T-helper 1 cell (primary cell): Measurements from ENCODE around the gene CDCA4.
"Not testable (repeated sequence)": the region's sequence is repeated elsewhere in the genome, so short reads cannot be mapped to it uniquely, and the experiment has no call there.

ENCODE experiments used
- DNase-seq, 5 donors: peaks; one replicate each; pipeline ENCODE4 v3.0.0-alpha.2; 2012 to 2020

Gene CDCA4

DNA sequence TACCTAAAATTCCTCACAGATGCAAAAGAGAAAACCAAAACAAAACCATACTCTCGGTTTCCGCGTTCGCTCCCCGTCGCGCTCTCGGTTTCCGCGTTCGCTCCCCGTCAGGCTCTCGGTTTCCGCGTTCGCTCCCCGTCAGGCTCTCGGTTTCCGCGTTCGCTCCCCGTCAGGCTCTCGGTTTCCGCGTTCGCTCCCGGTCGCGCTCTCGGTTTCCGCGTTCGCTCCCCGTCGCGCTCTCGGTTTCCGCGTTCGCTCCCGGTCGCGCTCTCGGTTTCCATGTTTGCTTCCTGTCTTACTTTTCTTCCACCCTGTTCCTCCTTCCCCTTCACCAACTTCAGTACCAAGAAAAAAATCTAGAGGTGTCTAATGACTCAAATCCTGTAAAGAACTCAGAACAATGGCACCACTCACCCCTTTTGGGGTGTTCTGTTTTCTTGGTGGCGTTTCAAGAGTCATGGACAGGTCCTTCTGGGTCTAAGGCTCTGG lies 12.6 kb upstream of the CDCA4 start:
- peak in 2 of 5 donors; percentile 15 to 23 for DNase-seq

DNA sequence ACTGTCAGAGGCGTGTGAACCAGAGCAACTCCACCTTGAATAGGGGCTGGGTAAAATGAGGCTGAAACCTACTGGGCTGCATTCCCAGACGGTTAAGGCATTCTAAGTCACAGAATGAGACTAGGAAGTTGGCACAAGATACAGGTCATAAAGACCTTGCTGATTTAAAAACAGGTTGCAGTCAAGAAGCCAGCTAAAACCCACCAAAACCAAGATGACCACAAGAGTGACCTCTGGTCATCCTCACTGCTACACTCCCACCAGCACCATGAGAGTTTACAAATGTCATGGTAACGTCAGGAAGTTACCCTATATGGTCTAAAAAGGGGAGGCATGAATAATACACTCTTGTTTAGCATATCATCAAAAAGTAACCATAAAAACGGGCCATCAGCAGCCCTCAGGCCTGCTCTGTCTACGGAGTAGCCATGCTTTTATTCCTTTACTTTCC lies 11.6 kb upstream of the CDCA4 start:
- DNase-seq, result not testable (repeated sequence)

DNA sequence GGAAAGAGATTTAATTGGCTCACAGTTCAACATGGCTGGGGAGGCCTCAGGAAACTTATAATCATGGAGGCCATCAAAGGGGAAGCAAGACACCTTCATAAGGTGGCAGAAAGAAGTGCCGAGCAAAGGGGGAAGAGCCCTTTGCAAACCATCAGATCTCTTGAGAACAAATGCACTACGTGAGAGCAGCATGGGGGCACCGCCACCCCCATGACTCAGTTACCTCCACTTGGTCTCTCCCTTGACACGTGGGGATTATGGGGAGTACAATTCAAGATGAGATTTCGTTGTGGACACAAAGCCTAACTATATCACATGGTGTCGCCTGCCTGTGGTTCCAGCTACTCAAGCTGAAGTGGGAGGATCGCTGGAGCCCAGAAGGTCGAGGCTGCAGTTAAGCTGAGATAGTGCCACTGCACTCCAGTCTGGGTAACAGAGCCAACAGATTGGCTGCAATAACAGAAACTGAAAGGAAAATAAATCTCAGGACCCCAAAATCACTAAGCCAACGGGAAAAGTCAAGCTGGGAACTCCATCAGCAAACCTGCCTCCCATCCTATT lies 10.0 kb upstream of the CDCA4 start:
- no peak for DNase-seq

DNA sequence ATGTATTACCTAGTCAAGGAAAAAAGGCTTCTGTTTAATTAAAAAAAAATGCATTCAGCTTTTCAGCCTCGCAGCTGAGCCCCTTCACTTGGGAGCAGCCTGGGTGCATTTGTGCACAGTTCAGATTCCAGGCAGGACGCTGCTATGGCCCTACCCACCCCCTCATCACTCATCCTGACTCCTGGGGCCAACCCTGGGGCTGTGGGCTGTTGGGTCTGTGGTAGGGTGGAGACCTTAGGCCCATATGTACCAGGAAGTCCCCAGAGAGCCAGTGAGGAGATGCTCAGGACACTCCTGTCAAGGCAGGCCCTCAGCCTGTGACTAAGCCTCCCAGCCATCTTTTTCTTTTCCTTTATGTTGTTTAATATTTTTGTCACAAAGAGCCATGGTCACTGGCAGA lies 9.3 kb upstream of the CDCA4 start:
- DNase-seq, result no peak

DNA sequence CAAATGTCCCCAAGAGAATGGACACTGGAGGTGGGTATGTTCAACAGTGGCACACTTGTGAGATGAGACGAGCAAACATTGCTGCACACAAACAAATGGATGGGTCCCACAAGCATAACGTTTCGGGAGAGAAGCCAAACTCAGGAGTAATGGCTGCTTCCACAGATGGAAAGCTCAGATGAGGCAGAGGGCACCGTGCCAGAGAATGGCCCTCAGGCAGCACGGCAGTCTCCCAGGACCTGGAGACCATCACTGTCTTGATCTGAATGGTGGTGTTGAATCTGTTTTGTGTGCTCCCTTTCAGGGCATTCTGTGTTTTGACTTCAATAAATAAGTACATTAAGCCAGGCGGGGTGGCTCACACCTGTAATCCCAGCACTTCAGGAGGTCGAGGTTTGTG lies 8.5 kb upstream of the CDCA4 start:
- DNase-seq, result no peak

DNA sequence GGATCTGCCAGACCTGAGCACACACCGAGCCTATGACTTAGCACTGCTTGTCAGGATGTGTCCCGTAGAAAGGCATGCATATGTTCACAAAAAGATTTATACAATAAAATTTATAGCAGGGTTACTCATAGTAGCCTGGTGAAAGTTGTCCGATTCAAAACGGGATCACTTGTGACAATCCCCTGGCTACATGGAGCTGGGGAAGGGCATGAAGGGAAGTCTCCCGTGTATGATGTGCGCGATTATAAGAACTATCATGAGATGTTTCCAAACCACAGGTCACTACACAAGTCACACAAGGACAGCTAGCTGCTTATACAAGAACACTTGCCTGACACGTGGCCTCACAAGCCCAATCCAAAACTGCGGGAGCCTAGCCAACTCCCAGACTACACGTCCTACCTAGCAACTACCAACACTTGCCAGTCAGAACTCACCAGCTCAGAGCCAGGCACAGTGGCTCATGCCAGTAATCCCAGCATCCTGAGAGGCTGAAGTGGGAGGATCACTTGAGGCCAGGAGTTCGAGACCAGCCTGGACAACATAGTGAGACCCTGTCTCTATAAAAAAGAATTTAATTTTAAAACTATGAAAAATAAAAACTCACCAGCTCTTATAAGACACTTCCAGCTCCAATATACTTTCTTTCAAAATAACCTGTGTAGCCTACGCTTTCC lies 7.5 kb upstream of the CDCA4 start:
- no peak for DNase-seq

DNA sequence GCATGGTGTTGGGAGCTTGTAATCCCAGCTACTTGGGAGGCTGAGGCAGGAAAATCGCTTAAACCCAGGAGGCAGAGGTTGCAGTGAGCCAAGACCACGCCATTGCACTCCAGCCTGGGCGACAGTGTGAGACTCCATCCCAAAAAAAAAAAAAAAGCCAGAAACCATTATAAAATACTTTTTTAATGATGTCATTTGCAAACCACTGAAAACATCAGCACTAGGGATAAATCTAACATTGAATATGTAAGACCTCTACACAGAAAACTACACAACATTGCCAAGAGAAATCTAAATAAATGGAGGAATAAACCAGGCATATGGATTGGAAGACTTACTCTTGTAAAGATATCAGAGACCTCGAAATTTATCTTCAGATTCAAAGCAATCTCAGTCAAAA lies 6.8 kb upstream of the CDCA4 start:
- DNase-seq, result not testable (repeated sequence)

DNA sequence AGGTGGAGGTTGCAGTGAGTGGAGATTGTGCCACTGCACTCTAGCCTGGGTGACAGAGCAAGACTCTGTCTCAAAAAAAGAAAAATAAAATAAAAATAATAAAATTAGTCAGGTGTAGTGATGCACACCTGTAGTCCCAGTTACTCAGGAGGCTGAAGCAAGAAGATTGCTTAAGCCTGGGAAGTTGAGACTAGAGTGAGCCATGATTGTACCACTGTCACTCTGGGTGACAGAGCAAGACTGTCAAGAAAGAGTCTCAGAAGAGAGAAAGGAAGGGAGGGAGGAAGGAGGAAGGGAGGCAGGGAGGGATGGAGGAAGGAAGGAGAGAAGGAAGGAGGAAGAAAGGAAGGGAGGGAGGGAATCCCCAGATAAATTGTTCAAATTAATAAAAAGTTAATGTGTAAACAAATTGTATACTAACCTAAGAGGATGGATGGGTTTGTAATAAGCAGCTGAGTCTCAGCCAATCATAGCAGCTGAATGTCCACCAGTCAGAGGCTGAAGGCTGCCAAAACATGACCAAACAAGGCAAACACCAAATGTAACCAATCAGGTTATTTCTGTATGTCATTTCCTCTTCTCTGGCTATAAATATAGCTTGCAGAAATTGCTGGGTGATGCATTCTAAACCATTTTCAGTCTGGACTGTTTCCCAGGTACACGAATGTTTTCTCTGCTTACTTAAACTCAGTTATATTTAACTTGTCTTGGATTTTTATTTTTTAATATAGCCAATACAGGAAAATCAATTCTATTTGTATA lies 6.1 kb upstream of the CDCA4 start:
- peak in 1 of 5 donors; percentile 37 for DNase-seq

DNA sequence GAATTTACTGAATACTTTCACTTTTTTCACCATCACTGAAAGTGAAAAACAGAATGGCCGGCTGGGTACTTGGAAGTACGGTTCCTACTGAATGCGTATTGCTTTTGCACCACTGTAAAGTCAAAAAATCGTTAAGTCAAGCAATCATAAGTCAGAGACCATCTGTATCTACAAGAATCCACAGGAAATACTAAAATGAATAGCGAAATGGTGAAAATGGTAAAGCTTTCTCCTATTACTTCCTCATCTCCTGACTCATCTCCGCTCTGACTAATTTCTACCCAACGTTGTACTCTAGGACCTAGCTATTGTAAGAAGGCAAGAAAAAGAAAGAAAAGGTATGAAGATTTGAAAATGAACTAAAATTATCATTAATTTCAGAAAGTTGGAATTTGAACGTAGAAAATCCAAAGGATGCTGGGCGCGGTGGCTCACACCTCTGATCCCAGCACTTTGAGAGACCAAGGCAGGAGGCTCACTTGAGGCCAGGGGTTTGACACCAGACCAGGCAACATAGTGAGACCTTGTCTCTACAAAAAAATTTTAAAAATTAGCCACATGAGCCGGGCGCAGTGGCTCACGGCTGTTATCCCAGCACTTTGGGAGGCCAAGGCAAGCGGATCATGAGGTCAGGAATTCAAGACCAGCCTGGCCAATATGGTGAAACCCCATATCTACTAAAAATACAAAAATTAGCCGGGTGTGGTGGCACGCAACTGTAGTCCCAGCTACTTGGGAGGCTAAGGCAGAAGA lies 5.3 kb upstream of the CDCA4 start:
- DNase-seq, result peak in 1 of 5 donors; percentile 88

DNA sequence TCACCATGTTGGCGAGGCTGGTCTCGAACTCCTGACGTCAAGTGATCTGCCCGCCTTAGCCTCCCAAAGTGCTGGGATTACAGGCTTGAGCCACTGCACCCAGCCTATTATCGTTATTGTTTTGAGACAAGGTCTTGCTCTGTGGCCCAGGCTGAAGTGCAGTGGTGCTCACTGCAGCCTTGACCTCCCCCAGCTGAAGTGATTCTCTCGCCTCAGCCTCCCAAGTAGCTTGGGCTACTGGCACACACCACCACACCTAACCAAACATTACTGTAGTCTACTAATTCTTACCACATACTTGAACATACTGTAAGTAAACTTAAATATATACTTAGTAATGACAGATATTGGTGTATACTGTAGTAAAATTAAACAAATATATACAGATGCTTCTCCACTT lies 4.5 kb upstream of the CDCA4 start:
- DNase-seq, result no peak

DNA sequence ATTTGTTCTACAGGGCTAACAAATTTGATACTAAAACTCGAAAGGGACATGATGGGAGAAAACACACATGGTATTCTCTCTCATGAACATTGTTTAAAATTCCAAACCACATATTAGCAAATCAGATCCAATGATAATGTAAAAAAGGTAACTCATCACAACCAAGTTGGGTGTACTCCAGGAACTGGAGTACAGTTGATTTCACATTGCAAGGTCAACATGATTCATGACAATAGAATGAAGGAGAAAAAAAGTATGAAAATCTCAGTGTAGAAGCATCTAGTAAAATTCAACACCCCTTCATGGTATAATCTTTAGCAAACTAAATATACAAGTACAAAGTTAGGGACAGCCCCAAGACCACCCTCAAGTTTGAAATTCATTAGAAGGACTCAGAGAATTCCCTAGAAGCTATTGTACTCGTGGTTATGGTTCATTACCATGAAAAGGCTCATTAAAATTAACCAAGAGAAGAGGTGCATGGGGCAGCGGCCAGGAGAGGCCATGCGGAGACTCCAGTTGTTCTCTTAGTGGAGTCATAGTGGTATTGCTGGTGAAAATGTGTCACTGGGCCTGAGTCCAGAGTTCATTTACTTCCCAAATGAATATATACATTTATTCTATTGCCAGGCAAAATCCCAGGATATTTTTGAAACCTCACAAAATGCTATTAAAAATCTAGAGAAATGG lies 3.1 kb upstream of the CDCA4 start:
- no peak for DNase-seq

DNA sequence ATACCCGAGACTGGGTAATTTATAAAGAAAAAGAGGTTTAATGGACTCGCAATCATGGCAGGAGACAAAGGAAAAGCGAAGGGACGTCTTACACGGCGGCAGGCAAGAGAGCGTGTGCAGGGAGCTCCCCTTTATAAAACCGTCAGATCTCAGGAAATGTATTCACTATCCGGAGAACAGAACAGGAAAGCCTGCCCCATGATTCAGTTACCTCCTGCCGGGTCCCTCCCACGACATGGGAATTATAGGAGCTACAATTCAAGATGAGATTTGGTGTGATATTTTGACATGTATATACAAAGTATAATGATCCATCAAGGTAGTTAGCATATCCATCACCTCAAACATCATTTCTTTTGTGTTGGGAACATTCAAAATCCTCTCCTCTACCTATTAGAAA lies 2.3 kb upstream of the CDCA4 start:
- DNase-seq, result no peak

DNA sequence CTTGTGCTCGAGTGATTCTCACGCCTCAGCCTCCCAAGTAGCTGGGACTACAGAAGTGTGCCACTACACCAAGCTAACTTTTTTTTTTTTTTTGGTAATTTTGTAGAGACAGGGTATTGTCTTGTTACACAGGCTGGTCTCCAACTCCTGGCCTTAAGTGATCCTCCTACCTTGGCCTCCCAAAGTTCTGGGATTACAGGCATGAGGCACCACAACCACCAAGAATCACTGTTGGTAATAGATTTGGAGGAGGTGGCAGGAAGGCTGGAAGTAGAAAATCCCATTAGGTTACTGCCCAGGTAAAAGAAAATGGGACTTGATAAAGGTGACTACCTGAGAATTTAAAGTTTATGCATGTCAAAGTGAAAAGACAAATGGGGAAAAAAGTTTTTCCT lies 1.4 kb upstream of the CDCA4 start:
- DNase-seq, result no peak

DNA sequence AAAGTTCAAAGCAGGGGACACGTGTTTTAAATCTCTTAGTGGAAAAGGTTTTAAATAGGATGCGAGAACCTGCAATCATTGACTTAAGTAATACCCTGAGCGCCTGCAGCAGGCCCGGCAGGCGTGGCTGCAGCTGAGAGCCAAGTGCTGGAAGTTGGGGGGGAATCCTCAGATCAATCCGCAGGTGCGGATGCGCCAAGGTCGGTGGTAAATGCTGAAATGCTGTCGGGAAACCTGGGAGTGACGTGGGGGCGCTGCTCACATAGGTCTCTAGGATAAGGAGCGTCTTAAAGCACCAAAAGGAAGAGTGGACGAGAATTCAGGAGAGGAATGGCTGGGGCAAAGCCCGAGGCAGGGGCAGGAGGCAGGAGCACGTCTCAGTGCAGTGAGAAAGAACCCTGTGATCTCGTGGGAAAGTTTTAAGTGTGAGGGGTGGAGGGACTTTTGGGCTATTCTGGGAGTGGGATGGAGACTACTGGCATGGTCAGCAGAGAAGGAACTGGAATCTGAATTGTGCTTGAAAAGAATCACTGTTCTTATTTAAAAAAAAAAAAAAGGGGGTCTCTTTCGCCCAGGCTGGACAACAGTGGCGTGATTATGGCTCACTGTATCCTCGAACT lies 883 bp upstream of the CDCA4 start:
- peak in 1 of 5 donors; percentile 24 for DNase-seq

DNA sequence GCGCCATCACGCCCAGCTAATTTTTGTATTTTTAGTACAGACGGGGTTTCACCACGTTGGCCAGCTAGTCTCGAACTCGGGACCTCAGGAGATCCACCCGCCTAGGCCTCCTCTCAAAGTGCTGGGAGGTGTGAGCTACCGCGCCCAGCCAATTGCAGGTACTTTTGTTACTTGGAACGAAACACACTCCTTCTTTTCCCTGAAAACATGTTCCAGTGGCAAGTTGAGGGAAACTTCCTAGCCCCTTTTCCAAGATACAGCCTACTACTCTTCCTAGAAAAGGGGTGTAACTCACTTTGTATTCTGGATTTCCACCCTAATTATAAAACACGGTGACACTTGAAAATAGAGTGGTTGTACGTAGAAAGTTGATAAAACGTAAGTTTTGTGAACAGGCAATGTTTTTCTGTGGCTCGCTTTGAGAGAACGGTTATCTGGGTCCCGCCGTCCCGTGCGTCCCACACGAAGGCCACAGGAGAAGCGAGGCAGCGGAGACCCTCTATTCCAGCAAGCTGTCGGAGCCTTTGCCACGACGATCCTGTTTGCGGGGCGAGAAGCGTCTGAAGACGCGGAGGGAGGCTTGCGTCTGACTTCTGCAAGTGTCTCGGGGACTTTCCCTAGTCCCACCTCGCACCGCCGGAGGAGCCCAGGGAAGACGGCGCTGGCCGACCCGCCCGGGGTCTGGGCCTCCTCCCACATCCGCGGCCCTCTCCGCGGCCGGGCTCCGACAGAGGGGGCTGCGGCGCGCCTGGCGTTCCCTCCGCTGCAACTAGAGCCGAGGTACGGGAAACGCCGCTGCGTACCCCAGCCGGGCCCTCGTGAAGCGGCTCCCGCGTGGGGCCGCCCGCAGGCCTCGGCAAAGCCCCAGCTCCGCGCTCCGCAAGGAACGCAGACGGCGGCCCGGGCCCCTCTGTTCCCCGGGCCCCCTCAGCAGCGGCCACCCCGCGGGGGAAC lies 745 bp downstream of the CDCA4 start:
- DNase-seq, result peak; percentile 47 to 64 (median 59)

DNA sequence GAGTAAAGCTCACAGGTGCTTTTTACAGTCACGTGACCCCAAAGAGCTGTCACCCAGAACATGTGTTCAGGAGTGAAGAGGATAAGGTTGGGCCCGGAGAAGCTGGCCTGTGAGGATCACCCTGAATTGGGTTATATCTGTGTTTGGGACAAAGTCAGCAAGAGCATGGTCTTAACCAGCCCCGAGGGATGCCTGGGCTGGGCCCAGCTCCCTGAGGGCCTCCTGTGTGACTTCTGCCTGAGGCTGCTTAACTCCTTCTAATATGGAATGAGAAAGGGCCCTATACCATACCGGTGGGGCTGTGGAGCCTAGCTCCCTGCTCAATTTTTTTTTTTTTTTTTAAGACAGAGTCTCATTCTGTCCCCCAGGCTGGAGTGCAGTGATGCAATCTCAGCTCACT lies 2.5 kb downstream of the CDCA4 start:
- no peak for DNase-seq

DNA sequence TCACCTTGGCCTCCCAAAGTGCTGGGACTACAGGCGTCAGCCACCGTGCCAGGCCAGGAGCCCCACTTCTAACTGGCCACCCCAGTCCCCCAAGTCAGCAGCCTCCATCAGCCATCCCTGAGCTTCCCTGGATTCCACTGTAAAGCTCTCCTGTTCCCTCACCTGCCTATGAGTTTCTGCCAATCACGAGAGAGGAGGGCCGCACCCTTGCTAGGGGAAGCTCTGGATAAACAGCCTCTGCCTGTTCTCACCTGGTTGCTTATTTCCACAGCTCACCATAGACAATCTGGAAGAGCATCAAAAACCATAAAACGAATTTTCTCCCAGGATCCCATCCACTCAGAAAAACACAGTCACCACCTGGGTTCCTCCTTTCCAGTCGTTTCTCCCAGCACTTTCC lies 5.0 kb downstream of the CDCA4 start:
- DNase-seq, result no peak

DNA sequence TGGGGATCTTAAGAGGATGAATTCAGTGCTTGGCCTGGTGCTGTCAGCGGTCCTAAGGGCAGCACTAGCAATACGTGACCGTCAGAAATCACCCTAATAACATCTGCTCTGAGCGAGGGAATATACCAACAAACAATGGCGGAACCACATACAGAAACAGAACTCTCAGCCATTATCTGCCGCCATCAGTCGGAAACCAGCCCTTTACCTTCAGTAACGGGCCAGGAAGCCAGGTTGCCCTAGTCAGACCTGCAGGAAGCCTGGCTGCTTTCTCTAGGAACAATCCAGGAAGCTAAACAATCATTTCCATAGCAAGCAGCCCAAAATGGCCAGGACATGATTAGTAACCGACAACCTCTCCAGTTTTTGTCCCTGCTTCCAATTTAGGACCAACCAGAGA lies 5.6 kb downstream of the CDCA4 start:
- DNase-seq, result no peak

DNA sequence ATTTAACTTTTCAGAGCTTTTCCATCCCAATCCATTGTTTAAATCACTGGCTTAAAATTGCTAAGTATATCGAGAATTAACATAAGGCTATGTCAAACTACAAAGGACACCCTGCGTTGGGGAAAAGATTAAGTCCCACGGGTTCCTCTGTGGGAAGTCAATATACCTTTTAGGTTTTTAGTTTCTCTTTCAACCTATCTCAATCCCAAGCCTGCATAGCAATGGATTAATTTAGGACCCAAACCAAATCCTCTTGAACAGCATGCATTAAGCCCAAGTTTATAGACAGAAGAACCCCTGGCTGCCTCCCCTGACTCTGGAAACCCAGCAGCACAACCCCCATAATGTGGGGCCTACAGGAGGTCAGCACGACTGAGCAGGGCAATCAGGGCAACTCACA lies 6.3 kb downstream of the CDCA4 start:
- DNase-seq, result no peak

DNA sequence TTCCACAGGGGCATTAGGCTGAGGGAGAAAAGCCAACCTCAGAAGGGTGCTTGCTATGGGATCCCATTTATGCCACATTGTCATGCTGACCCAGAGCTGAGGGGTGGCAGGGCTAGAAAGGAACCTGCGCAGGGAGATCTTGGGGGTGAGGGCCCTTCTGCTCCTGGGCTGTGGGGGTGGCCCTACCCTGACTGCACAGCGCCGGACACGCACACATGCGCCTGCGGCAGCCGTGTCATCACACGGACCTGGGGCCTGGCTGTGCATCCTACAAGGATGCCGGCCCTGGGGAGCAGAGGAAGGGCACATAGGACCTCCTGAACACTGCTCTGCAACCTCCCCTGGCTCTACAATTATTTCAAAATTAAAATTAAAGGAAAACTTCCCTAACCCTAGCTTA lies 6.9 kb downstream of the CDCA4 start:
- DNase-seq, result no peak
